WTC11 (cell line): ENCODE results near the gene ADAMTS19. TPM values are rescaled to one million over a fixed set of nuclear protein-coding genes. Genes with fewer than 3 reads are reported as not detected.

Experiments
- ATAC-seq: fragments of 200-7000 bp; cut with Tn5 transposase; 2 replicates; pipeline ENCODE4 v1.10.0; 2021; ENCODE audit warnings: mild to moderate bottlenecking, moderate library complexity
- CTCF ChIA-PET: fragments of 300-600 bp; sonication (Branson Sonifier 250); formaldehyde crosslinking; loops from one replicate; lab custom pipeline; 2021; ENCODE audit warnings: antibody characterized with exemption; lab: Charles Lee
- POLR2A ChIA-PET: fragments of 350-600 bp; sonication (Branson Sonifier 250); formaldehyde crosslinking; loops from one replicate; lab custom pipeline; 2021; ENCODE audit warnings: antibody characterized with exemption; lab: Charles Lee
- DNase-seq: peaks from one replicate; pipeline ENCODE4 v3.0.0; 2021; ENCODE audit warnings: low spot score
- H3K27ac Mint-ChIP-seq: 2 replicates; pipeline ENCODE4 v1.8.0; 2021; ENCODE audit warnings: mixed read lengths
- H3K27me3 Mint-ChIP-seq: 2 replicates; pipeline ENCODE4 v1.8.0; 2021; ENCODE audit warnings: low read depth, mild to moderate bottlenecking, moderate library complexity, mixed read lengths
- H3K36me3 Mint-ChIP-seq: 2 replicates; pipeline ENCODE4 v1.8.0; 2021; ENCODE audit warnings: mixed read lengths
- H3K4me1 Mint-ChIP-seq: 2 replicates; pipeline ENCODE4 v1.8.0; 2022; ENCODE audit warnings: mixed read lengths
- H3K4me3 Mint-ChIP-seq: 2 replicates; pipeline ENCODE4 v1.8.0; 2021; ENCODE audit warnings: mild to moderate bottlenecking, moderate library complexity, mixed read lengths
- H3K9me3 Mint-ChIP-seq: 2 replicates; pipeline ENCODE4 v1.8.0; 2021; ENCODE audit warnings: mixed read lengths
- ATF6 ChIP-seq: sonication (generic); formaldehyde crosslinking; IDR thresholded peaks from 2 replicates; pipeline ENCODE4 v1.8.1; 2023; ENCODE audit warnings: mild to moderate bottlenecking, missing genetic modification reagents
- CDX4 ChIP-seq: fragments of 250-450 bp; sonication (Bioruptor Pico); IDR thresholded peaks from 2 replicates; pipeline ENCODE4 v1.9.0; 2021; ENCODE audit warnings: moderate library complexity, mild to moderate bottlenecking, inconsistent platforms, borderline replicate concordance
- ELF4 ChIP-seq: sonication (generic); formaldehyde crosslinking; IDR thresholded peaks from 2 replicates; pipeline ENCODE4 v1.8.1; 2022; ENCODE audit warnings: low read depth, mild to moderate bottlenecking, moderate library complexity, missing genetic modification reagents
- FOXJ3 ChIP-seq: sonication (generic); formaldehyde crosslinking; IDR thresholded peaks from 2 replicates; pipeline ENCODE4 v1.9.0; 2021; ENCODE audit warnings: missing genetic modification reagents, mild to moderate bottlenecking, borderline replicate concordance
- FOXK1 ChIP-seq: sonication (generic); formaldehyde crosslinking; IDR thresholded peaks from 2 replicates; pipeline ENCODE4 v1.8.0; 2022; ENCODE audit warnings: mild to moderate bottlenecking, moderate library complexity, missing genetic modification reagents
- FOXP1 ChIP-seq: sonication (generic); formaldehyde crosslinking; IDR thresholded peaks from 2 replicates; pipeline ENCODE4 v1.8.0; 2022; ENCODE audit warnings: missing genetic modification reagents, mild to moderate bottlenecking, moderate library complexity, borderline replicate concordance
- GTF2I ChIP-seq: fragments of 250-450 bp; sonication (Bioruptor Pico); conservative IDR thresholded peaks from 2 replicates; pipeline ENCODE4 v1.4.0; 2021; ENCODE audit warnings: mild to moderate bottlenecking
- MAX ChIP-seq: sonication (generic); formaldehyde crosslinking; IDR thresholded peaks from 2 replicates; pipeline ENCODE4 v1.8.0; 2022; ENCODE audit warnings: mild to moderate bottlenecking, missing genetic modification reagents
- NFATC4 ChIP-seq: fragments of 250-450 bp; sonication (Bioruptor Pico); IDR thresholded peaks from 2 replicates; pipeline ENCODE4 v1.9.0; 2021; ENCODE audit warnings: mild to moderate bottlenecking
- NR1H2 ChIP-seq: sonication (generic); formaldehyde crosslinking; IDR thresholded peaks from 2 replicates; pipeline ENCODE4 v1.9.0; 2021; ENCODE audit warnings: mild to moderate bottlenecking, moderate library complexity, missing genetic modification reagents
- PRRX2 ChIP-seq: fragments of 250-450 bp; sonication (Bioruptor Pico); IDR thresholded peaks from 2 replicates; pipeline ENCODE4 v1.8.0; 2021; ENCODE audit warnings: mild to moderate bottlenecking
- SP1 ChIP-seq: sonication (generic); formaldehyde crosslinking; conservative IDR thresholded peaks from 2 replicates; pipeline ENCODE4 v1.8.1; 2022; ENCODE audit warnings: missing genetic modification reagents
- USF1 ChIP-seq: sonication (generic); formaldehyde crosslinking; IDR thresholded peaks from 2 replicates; pipeline ENCODE4 v1.8.0; 2022; ENCODE audit warnings: mild to moderate bottlenecking, missing genetic modification reagents
- ZMAT4 ChIP-seq: fragments of 250-450 bp; sonication (Bioruptor Pico); IDR thresholded peaks from 2 replicates; pipeline ENCODE4 v1.9.0; 2021; ENCODE audit warnings: mild to moderate bottlenecking
- total RNA-seq: library from RNA; stranded (reverse); gene quantifications from 3 replicates; pipeline ENCODE4 v1.2.3, GENCODE V29; 2021
- TF ChIP-seq, protein P1 (sequence below): fragments of 200-600 bp; IDR thresholded peaks from 2 replicates; pipeline ENCODE4 v1.8.0; 2022; ENCODE audit warnings: antibody characterized with exemption
- TF ChIP-seq, protein P2 (sequence below): sonication (generic); formaldehyde crosslinking; IDR thresholded peaks from 2 replicates; pipeline ENCODE4 v1.8.1; 2022; ENCODE audit warnings: low read depth, missing genetic modification reagents, borderline replicate concordance

ADAMTS19 gene
- total RNA-seq, 1 experiment from 2014 or later = 28.0 TPM

GRCh38 chr5:129770024-129770820 lies 310.1 kb downstream of the ADAMTS19 start:
- DNase-seq = no peak
- H3K4me3 Mint-ChIP-seq = no peak overlapping the region
- POLR2A ChIA-PET = interaction anchor here (0.5 kb wide), 1 partner anchor 264 kb away, joined by 3 read pairs; no protein-coding TSS in a partner anchor
- CTCF ChIA-PET = interaction anchor here (1.3 to 7.4 kb wide), 9 partner anchors 8 to 371 kb away, joined by 3 to 208 read pairs (median 8); no protein-coding TSS in a partner anchor
- TF ChIP-seq NR1H2 (CRISPR knock-in tag) (no peak), USF1 (no peak), FOXP1 (no peak), CDX4 (no peak), NFATC4 (CRISPR knock-in tag) (no peak), GTF2I (CRISPR knock-in tag) (no peak), PRRX2 (no peak), MAX (CRISPR knock-in tag) (no peak), ATF6 (CRISPR knock-in tag) (no peak)
- H3K4me1 Mint-ChIP-seq = peaks cover 15% of the 10 kb centered on the region
- no peak overlapping the region for H3K27ac Mint-ChIP-seq
- H3K36me3 Mint-ChIP-seq = no peaks in the 10 kb centered on the region
- no peaks in the 10 kb centered on the region for H3K27me3 Mint-ChIP-seq
- ATAC-seq = no peak
- no peaks in the 10 kb centered on the region for H3K9me3 Mint-ChIP-seq

DNA sequence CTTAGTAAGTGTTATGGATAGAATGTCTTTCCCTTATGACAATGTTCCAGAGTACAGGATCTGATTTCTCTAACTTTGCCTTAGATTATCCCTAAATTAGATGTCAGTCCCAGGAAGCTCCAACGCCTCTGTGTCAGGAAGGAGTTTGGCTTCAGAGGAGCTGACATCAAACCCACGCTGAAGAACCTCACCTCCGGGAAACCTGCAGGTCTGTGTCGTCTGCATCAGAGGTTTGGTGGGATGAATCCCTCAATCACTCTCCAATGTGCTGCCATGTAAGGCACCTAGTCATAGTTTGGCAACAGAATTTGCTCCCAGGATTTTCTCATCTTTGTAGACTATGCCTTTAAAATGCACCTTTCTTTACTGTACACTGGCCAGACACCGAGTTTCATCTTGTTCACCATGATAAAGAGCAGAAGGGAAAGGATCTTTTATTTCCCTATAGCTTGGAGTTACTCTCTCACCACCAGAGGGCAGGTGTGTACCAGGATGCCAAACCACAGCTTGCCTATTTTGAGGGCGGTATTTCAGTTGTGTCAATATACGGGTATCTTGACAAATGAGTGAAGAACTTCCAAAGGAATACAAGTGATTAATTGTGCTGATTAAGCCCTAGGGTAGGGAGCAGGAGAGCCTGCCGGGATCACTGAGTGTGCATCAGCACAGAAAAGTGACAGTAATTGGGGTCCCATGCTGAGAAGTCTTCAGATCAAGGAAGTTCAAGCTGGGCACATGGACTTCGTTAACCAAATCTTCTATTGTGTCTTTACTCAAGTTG lies 311.1 kb downstream of the ADAMTS19 start:
- H3K27ac Mint-ChIP-seq = no peak overlapping the region
- POLR2A ChIA-PET = no interaction called here

DNA sequence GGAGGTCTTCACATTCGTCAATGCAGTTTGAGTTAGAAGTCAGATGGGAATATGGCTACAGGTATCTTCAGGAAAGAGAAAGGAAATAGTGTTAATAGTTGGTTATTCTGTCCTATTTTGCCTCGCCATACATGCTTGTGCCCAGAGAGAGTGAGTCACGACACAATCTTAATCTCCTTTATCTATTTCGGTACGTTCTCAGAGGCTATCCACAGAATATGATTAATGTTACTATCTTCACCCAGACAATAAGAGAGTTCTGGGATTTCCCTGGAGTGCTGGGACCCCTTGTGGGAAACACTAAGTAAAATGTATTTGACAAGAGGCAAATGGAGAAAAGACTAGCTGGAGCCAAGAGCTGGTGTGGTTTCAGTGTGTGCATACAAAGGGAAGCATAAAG lies 313.3 kb downstream of the ADAMTS19 start:
- TF ChIP-seq ELF4 (CRISPR knock-in tag) = no peak
- no peak for TF ChIP-seq FOXK1
- TF ChIP-seq, protein P1, sequence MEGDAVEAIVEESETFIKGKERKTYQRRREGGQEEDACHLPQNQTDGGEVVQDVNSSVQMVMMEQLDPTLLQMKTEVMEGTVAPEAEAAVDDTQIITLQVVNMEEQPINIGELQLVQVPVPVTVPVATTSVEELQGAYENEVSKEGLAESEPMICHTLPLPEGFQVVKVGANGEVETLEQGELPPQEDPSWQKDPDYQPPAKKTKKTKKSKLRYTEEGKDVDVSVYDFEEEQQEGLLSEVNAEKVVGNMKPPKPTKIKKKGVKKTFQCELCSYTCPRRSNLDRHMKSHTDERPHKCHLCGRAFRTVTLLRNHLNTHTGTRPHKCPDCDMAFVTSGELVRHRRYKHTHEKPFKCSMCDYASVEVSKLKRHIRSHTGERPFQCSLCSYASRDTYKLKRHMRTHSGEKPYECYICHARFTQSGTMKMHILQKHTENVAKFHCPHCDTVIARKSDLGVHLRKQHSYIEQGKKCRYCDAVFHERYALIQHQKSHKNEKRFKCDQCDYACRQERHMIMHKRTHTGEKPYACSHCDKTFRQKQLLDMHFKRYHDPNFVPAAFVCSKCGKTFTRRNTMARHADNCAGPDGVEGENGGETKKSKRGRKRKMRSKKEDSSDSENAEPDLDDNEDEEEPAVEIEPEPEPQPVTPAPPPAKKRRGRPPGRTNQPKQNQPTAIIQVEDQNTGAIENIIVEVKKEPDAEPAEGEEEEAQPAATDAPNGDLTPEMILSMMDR = no peak
- TF ChIP-seq, protein P2, sequence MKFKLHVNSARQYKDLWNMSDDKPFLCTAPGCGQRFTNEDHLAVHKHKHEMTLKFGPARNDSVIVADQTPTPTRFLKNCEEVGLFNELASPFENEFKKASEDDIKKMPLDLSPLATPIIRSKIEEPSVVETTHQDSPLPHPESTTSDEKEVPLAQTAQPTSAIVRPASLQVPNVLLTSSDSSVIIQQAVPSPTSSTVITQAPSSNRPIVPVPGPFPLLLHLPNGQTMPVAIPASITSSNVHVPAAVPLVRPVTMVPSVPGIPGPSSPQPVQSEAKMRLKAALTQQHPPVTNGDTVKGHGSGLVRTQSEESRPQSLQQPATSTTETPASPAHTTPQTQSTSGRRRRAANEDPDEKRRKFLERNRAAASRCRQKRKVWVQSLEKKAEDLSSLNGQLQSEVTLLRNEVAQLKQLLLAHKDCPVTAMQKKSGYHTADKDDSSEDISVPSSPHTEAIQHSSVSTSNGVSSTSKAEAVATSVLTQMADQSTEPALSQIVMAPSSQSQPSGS (CRISPR knock-in tag) = no peak
- no peak for TF ChIP-seq ZMAT4 (CRISPR knock-in tag)
- TF ChIP-seq MAX (CRISPR knock-in tag) = no peak
- ChIA-PET CTCF (interaction anchor here (1.0 to 7.4 kb wide), 4 partner anchors 9 to 933 kb away, joined by 3 to 208 read pairs (median 3); no protein-coding TSS in a partner anchor), POLR2A (no interaction called here)
- Mint-ChIP-seq H3K4me1 (peaks cover 15% of the 10 kb centered on the region), H3K4me3 (no peak overlapping the region), H3K36me3 (no peaks in the 10 kb centered on the region), H3K9me3 (no peaks in the 10 kb centered on the region), H3K27ac (no peak overlapping the region), H3K27me3 (no peaks in the 10 kb centered on the region)
- no peak for ATAC-seq
- no peak for DNase-seq

More for the DNA sequence above, 311.1 kb downstream of the ADAMTS19 start:
- Mint-ChIP-seq H3K4me3 (no peak overlapping the region), H3K9me3 (no peaks in the 10 kb centered on the region), H3K36me3 (no peaks in the 10 kb centered on the region), H3K27me3 (no peaks in the 10 kb centered on the region), H3K4me1 (peaks cover 15% of the 10 kb centered on the region)
- no peak for TF ChIP-seq SP1 (CRISPR knock-in tag)
- TF ChIP-seq FOXJ3 (CRISPR knock-in tag) = no peak
- TF ChIP-seq, protein P1 = peak; percentile 77
- ATAC-seq = peak; percentile 64
- CTCF ChIA-PET = interaction anchor here (0.8 to 7.4 kb wide), 24 partner anchors 9 to 935 kb away, joined by 3 to 208 read pairs (median 4); partner anchors contain the start of gene CHSY3
- peak; percentile 65 for DNase-seq
